ENCODE data around the gene FTMT. TPM values are rescaled to one million over a fixed set of nuclear protein-coding genes. Genes with fewer than 3 reads are reported as not detected.
"Not testable (repeated sequence)": the region's sequence is repeated elsewhere in the genome, so short reads cannot be mapped to it uniquely, and the experiment has no call there.

FTMT gene
- total RNA-seq (not detected), polyA plus RNA-seq (not detected)

- no peak for DNase-seq (ENCODE audit: extremely low spot score)
- Histone ChIP-seq H3K27ac (ENCODE audit: low read depth) (no peak within 1 kb of the TSS), H3K36me3 (ENCODE audit: insufficient read depth) (no peaks in the 10 kb centered on the region), H3K4me3 (ENCODE audit: low read depth, low read length) (no peak within 1 kb of the TSS), H3K4me1 (ENCODE audit: insufficient read depth) (no peaks in the 10 kb centered on the region)
- 97% methylated on average over 77 of the region's 77 CpGs for whole genome bisulfite sequencing
Observed at GRCh38 chr5:121851643-121852574, at the start of gene FTMT. FTMT (plus strand) TSS chr5:121851882; CDS start chr5:121851964, 82 bp downstream.

GRCh38 chr5:121805251-121805650, 46.4 kb upstream of the FTMT start:
- H3K4me1 ChIP-seq (ENCODE audit: insufficient read depth); H3K36me3 ChIP-seq (ENCODE audit: insufficient read depth); H3K4me3 ChIP-seq (ENCODE audit: low read depth, low read length); DNase-seq (ENCODE audit: extremely low spot score); H3K27ac ChIP-seq (ENCODE audit: low read depth): not testable (repeated sequence)
- 91% methylated on average over 2 of the region's 2 CpGs for WGBS

GRCh38 chr5:121805911-121806310, 45.8 kb upstream of the FTMT start:
- Histone ChIP-seq H3K4me3 (ENCODE audit: low read depth, low read length) (no peak overlapping the region), H3K27ac (ENCODE audit: low read depth) (no peak overlapping the region), H3K4me1 (ENCODE audit: insufficient read depth) (no peaks in the 10 kb centered on the region), H3K36me3 (ENCODE audit: insufficient read depth) (no peaks in the 10 kb centered on the region)
- WGBS: 68% methylated on average over 4 of the region's 4 CpGs
- DNase-seq (ENCODE audit: extremely low spot score): no peak

- Histone ChIP-seq H3K4me1 (ENCODE audit: insufficient read depth) (no peaks in the 10 kb centered on the region), H3K36me3 (ENCODE audit: insufficient read depth) (no peaks in the 10 kb centered on the region), H3K4me3 (ENCODE audit: low read depth, low read length) (no peak overlapping the region), H3K27ac (ENCODE audit: low read depth) (no peak overlapping the region)
- no peak for DNase-seq (ENCODE audit: extremely low spot score)
Observed at GRCh38 chr5:121816164-121816563, 35.5 kb upstream of the FTMT start.

GRCh38 chr5:121819682-121820261, 31.9 kb upstream of the FTMT start:
- H3K4me3 ChIP-seq (ENCODE audit: low read depth, low read length): no peak overlapping the region
- no peaks in the 10 kb centered on the region for H3K36me3 ChIP-seq (ENCODE audit: insufficient read depth)
- WGBS: 49% methylated on average over 5 of the region's 5 CpGs
- DNase-seq (ENCODE audit: extremely low spot score): no peak
- no peak overlapping the region for H3K27ac ChIP-seq (ENCODE audit: low read depth)
- no peaks in the 10 kb centered on the region for H3K4me1 ChIP-seq (ENCODE audit: insufficient read depth)

GRCh38 chr5:121833617-121834016, 18.1 kb upstream of the FTMT start:
- H3K4me1 ChIP-seq (ENCODE audit: insufficient read depth): no peaks in the 10 kb centered on the region
- WGBS: 89% methylated on average over 1 of the region's 1 CpG
- no peak for DNase-seq (ENCODE audit: extremely low spot score)
- no peaks in the 10 kb centered on the region for H3K36me3 ChIP-seq (ENCODE audit: insufficient read depth)
- H3K27ac ChIP-seq (ENCODE audit: low read depth): no peak overlapping the region
- H3K4me3 ChIP-seq (ENCODE audit: low read depth, low read length): no peak overlapping the region

- H3K27ac ChIP-seq (ENCODE audit: low read depth): no peak overlapping the region
- WGBS: 86% methylated on average over 2 of the region's 2 CpGs
Observed at GRCh38 chr5:121834021-121834420, 17.7 kb upstream of the FTMT start.

GRCh38 chr5:121841892-121842291, 9.8 kb upstream of the FTMT start:
- Histone ChIP-seq H3K4me3 (ENCODE audit: low read depth, low read length) (no peak overlapping the region), H3K27ac (ENCODE audit: low read depth) (no peak overlapping the region), H3K4me1 (ENCODE audit: insufficient read depth) (no peaks in the 10 kb centered on the region), H3K36me3 (ENCODE audit: insufficient read depth) (no peaks in the 10 kb centered on the region)
- DNase-seq (ENCODE audit: extremely low spot score): no peak

More at GRCh38 chr5:121834021-121834420, 17.7 kb upstream of the FTMT start:
- Histone ChIP-seq H3K36me3 (ENCODE audit: insufficient read depth) (no peaks in the 10 kb centered on the region), H3K4me3 (ENCODE audit: low read depth, low read length) (no peak overlapping the region), H3K4me1 (ENCODE audit: insufficient read depth) (no peaks in the 10 kb centered on the region)
- no peak for DNase-seq (ENCODE audit: extremely low spot score)

GRCh38 chr5:121850272-121850671, 1.4 kb upstream of the FTMT start:
- Histone ChIP-seq H3K27ac (ENCODE audit: low read depth) (no peak overlapping the region), H3K4me3 (ENCODE audit: low read depth, low read length) (no peak overlapping the region), H3K4me1 (ENCODE audit: insufficient read depth) (no peaks in the 10 kb centered on the region), H3K36me3 (ENCODE audit: insufficient read depth) (no peaks in the 10 kb centered on the region)
- DNase-seq (ENCODE audit: extremely low spot score): no peak
- WGBS: 86% methylated on average over 4 of the region's 4 CpGs

GRCh38 chr5:121853850-121854249, 2.2 kb downstream of the FTMT start:
- Histone ChIP-seq H3K27ac (ENCODE audit: low read depth) (no peak overlapping the region), H3K36me3 (ENCODE audit: insufficient read depth) (no peaks in the 10 kb centered on the region), H3K4me1 (ENCODE audit: insufficient read depth) (no peaks in the 10 kb centered on the region), H3K4me3 (ENCODE audit: low read depth, low read length) (no peak overlapping the region)
- DNase-seq (ENCODE audit: extremely low spot score): no peak
- WGBS: 43% methylated on average over 2 of the region's 2 CpGs

GRCh38 chr5:121862801-121863200, 11.1 kb downstream of the FTMT start:
- no peak overlapping the region for H3K27ac ChIP-seq (ENCODE audit: low read depth)
- no peak for DNase-seq (ENCODE audit: extremely low spot score)
- 50% methylated on average over 3 of the region's 3 CpGs for WGBS
- no peak overlapping the region for H3K4me3 ChIP-seq (ENCODE audit: low read depth, low read length)
- H3K4me1 ChIP-seq (ENCODE audit: insufficient read depth): no peaks in the 10 kb centered on the region
- no peaks in the 10 kb centered on the region for H3K36me3 ChIP-seq (ENCODE audit: insufficient read depth)

GRCh38 chr5:121863753-121864285, 12.1 kb downstream of the FTMT start:
- Histone ChIP-seq H3K36me3 (ENCODE audit: insufficient read depth) (no peaks in the 10 kb centered on the region), H3K4me3 (ENCODE audit: low read depth, low read length) (no peak overlapping the region), H3K27ac (ENCODE audit: low read depth) (no peak overlapping the region), H3K4me1 (ENCODE audit: insufficient read depth) (no peaks in the 10 kb centered on the region)
- DNase-seq (ENCODE audit: extremely low spot score): no peak
- whole genome bisulfite sequencing: 86% methylated on average over 2 of the region's 2 CpGs

GRCh38 chr5:121867403-121867802, 15.7 kb downstream of the FTMT start:
- Histone ChIP-seq H3K36me3 (ENCODE audit: insufficient read depth) (no peaks in the 10 kb centered on the region), H3K4me1 (ENCODE audit: insufficient read depth) (no peaks in the 10 kb centered on the region), H3K4me3 (ENCODE audit: low read depth, low read length) (no peak overlapping the region), H3K27ac (ENCODE audit: low read depth) (no peak overlapping the region)
- WGBS: 63% methylated on average over 3 of the region's 3 CpGs
- no peak for DNase-seq (ENCODE audit: extremely low spot score)

- Histone ChIP-seq H3K36me3 (ENCODE audit: insufficient read depth) (no peaks in the 10 kb centered on the region), H3K4me1 (ENCODE audit: insufficient read depth) (no peaks in the 10 kb centered on the region), H3K27ac (ENCODE audit: low read depth) (no peak overlapping the region), H3K4me3 (ENCODE audit: low read depth, low read length) (no peak overlapping the region)
- 38% methylated on average over 2 of the region's 2 CpGs for WGBS
- DNase-seq (ENCODE audit: extremely low spot score): no peak
Observed at GRCh38 chr5:121870489-121870888, 18.8 kb downstream of the FTMT start.

All from urinary bladder (tissue), 4 donors.